RWPE2 (cell line): ENCODE measurements around the gene SYTL5.
"Not testable (repeated sequence)": the region's sequence is repeated elsewhere in the genome, so short reads cannot be mapped to it uniquely, and the experiment has no call there.

Source experiments
- ATAC-seq: fragments of 200-7000 bp; cut with Tn5 transposase; 3 replicates; pipeline ENCODE4 v1.9.1; 2021; ENCODE audit warnings: low read depth
- DNase-seq: peaks from one replicate; pipeline ENCODE4 v3.0.0-alpha.2; 2020; ENCODE audit warnings: low spot score
- H3K27ac ChIP-seq: fragments of 450-650 bp; 2 replicates; pipeline ENCODE4 v1.5.1; 2017; ENCODE audit warnings: mild to moderate bottlenecking; ENCODE audit not compliant: poor library complexity, severe bottlenecking
- H3K27me3 ChIP-seq: fragments of 250-450 bp; sonication (Bioruptor Pico); 2 replicates; pipeline ENCODE4 v1.5.1; 2021; ENCODE audit warnings: mild to moderate bottlenecking, moderate library complexity; ENCODE audit not compliant: insufficient read depth, poor library complexity, severe bottlenecking
- H3K36me3 ChIP-seq: fragments of 250-450 bp; sonication (Bioruptor Pico); 2 replicates; pipeline ENCODE4 v1.5.1; 2020; ENCODE audit warnings: low read depth, mild to moderate bottlenecking, moderate library complexity
- H3K4me1 ChIP-seq: fragments of 250-450 bp; sonication (Bioruptor Pico); 2 replicates; pipeline ENCODE4 v1.5.1; 2021; ENCODE audit warnings: mild to moderate bottlenecking, moderate library complexity; ENCODE audit not compliant: insufficient read depth, poor library complexity, severe bottlenecking
- H3K4me3 ChIP-seq: fragments of 250-450 bp; sonication (Bioruptor Pico); 2 replicates; pipeline ENCODE4 v1.5.1; 2021; ENCODE audit warnings: mild to moderate bottlenecking, moderate library complexity; ENCODE audit not compliant: severe bottlenecking
- H3K9me3 ChIP-seq: fragments of 250-450 bp; sonication (Bioruptor Pico); 2 replicates; pipeline ENCODE4 v1.5.1; 2021; ENCODE audit warnings: mild to moderate bottlenecking, moderate library complexity; ENCODE audit not compliant: severe bottlenecking
- TF ChIP-seq, protein P1 (sequence below): fragments of 450-650 bp; IDR thresholded peaks from one replicate; pipeline ENCODE4 v1.5.1; 2017; ENCODE audit warnings: mild to moderate bottlenecking, moderate library complexity; ENCODE audit not compliant: poor library complexity, severe bottlenecking

SYTL5 gene

DNA sequence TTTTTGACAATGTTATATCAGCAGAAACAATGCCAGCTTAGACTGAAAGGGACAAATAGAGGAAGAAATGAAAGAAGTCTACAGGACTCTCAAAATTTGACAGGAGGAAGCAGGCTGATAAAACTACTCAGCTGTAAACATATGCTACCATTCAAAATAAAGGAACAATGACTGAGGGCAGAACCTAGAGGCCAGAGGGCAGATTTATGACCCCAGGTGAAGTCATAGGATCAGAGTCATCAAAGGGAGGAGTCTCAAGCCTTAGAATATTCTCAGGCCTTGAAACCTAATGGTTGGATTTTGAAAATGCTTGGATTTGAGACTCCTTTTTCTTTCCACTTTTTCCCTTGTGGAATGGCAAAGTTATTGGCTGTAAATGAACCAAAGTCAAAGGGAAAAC is 17.0 kb upstream of the SYTL5 start:
- ATAC-seq (no peak), DNase-seq (no peak)
- H3K4me1 ChIP-seq = peaks cover 5% of the 10 kb centered on the region
- H3K27me3 ChIP-seq = no peaks in the 10 kb centered on the region
- no peak overlapping the region for H3K4me3 ChIP-seq
- H3K9me3 ChIP-seq = no peaks in the 10 kb centered on the region
- no peak overlapping the region for H3K27ac ChIP-seq
- TF ChIP-seq, protein P1, sequence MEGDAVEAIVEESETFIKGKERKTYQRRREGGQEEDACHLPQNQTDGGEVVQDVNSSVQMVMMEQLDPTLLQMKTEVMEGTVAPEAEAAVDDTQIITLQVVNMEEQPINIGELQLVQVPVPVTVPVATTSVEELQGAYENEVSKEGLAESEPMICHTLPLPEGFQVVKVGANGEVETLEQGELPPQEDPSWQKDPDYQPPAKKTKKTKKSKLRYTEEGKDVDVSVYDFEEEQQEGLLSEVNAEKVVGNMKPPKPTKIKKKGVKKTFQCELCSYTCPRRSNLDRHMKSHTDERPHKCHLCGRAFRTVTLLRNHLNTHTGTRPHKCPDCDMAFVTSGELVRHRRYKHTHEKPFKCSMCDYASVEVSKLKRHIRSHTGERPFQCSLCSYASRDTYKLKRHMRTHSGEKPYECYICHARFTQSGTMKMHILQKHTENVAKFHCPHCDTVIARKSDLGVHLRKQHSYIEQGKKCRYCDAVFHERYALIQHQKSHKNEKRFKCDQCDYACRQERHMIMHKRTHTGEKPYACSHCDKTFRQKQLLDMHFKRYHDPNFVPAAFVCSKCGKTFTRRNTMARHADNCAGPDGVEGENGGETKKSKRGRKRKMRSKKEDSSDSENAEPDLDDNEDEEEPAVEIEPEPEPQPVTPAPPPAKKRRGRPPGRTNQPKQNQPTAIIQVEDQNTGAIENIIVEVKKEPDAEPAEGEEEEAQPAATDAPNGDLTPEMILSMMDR = no peak
- H3K36me3 ChIP-seq = no peaks in the 10 kb centered on the region

GRCh38 chrX:37991303-37991702 is 15.1 kb upstream of the SYTL5 start:
- not testable (repeated sequence) for H3K27ac ChIP-seq, H3K36me3 ChIP-seq, H3K9me3 ChIP-seq, H3K4me1 ChIP-seq, DNase-seq, ATAC-seq, H3K4me3 ChIP-seq, H3K27me3 ChIP-seq

DNA sequence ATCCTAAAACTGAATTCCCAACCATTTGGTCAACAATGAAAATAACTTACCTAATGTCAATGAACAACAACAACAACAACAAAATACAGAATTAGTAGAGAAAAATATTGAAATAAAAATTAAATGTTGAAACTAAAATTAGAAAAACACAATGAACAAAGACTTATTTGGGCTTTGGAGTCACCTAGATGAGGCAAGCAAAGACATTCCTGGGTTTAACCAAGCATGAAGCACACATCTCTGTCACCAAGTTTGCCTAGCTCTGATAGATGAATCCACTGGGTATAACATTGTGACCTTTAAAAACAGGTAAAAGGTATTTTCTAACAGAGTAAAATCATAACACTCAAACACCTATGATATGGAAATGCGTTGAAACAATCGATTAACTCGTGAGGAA is 13.2 kb upstream of the SYTL5 start:
- DNase-seq (no peak), ATAC-seq (no peak)
- Histone ChIP-seq H3K4me3 (no peak overlapping the region), H3K4me1 (peaks cover 9% of the 10 kb centered on the region), H3K27me3 (no peaks in the 10 kb centered on the region), H3K27ac (peak overlapping the region; percentile 78), H3K9me3 (no peaks in the 10 kb centered on the region), H3K36me3 (no peaks in the 10 kb centered on the region)
- TF ChIP-seq, protein P1 = no peak

DNA sequence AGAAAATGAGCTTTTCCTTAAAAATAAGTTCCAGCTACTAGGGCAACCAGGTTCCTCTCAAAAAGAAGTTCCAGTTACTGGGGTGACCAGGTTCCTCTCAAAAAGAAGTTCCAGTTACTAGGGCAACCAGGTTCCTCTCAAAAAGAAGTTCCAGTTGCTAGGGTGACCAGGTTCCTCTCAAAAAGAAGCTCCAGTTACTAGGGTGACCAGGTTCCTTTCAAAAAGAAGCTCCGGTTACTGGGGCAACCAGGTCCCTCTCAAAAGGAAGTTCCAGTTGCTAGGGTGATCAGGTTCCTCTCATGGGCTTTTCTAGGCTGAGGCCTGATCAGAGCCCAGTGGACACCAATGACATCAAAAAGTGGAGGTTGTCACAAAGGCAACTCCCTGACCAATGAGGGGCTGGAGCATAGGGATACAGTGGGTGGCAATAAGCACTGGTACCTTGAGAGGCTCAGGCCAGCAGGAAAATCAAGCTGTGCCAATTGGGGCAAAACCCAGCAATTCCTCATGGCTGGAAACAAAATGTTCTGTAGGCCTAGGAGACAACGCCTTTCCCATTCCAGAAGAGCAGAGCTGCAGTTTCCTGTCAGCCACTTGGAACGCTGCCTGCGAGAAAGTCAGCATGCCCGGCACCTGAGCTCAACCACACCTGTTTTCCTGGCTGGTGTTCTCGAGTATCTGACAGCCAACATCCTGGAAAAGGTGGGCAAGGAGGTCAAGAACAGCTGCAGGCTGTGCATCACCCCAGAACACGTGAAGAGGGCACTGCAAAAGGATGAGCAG is 12.3 kb upstream of the SYTL5 start:
- H3K4me1 ChIP-seq = peaks cover 15% of the 10 kb centered on the region
- ATAC-seq = peak; percentile 70
- H3K36me3 ChIP-seq = no peaks in the 10 kb centered on the region
- no peaks in the 10 kb centered on the region for H3K27me3 ChIP-seq
- TF ChIP-seq, protein P1 = no peak
- no peak overlapping the region for H3K4me3 ChIP-seq
- peak overlapping the region; percentile 78 for H3K27ac ChIP-seq
- no peaks in the 10 kb centered on the region for H3K9me3 ChIP-seq
- peak; percentile 73 for DNase-seq

- H3K9me3 ChIP-seq = no peaks in the 10 kb centered on the region
- H3K36me3 ChIP-seq = no peaks in the 10 kb centered on the region
- DNase-seq = no peak
- no peak overlapping the region for H3K4me3 ChIP-seq
- no peak for ATAC-seq
- H3K27ac ChIP-seq = no peak overlapping the region
- H3K27me3 ChIP-seq = no peaks in the 10 kb centered on the region
- peaks cover 15% of the 10 kb centered on the region for H3K4me1 ChIP-seq
- TF ChIP-seq, protein P1 = no peak
Measured at GRCh38 chrX:37995428-37995827, 10.9 kb upstream of the SYTL5 start.
